PC-3 (cell line): ENCODE data around the gene DNAAF5. TPM values are rescaled to one million over a fixed set of nuclear protein-coding genes. Genes with fewer than 3 reads are reported as not detected.

Source experiments
- ATAC-seq: fragments of 200-7000 bp; cut with Tn5 transposase; 2 replicates; pipeline ENCODE4 v1.9.1; 2020; ENCODE audit warnings: mild to moderate bottlenecking, moderate library complexity
- BruUV-seq: library from RNA; stranded (reverse); fragments of 400-500 nt; replicated peaks from 2 replicates; lab custom pipeline; 2021; lab: Mats Ljungman, UMichigan
- CTCF ChIA-PET: fragments of 300-600 bp; sonication (Branson Sonifier 250); formaldehyde crosslinking; loops from one replicate; lab custom pipeline; 2022; ENCODE audit warnings: antibody characterized with exemption; lab: Charles Lee
- POLR2A ChIA-PET: fragments of 300-600 bp; sonication (Branson Sonifier 250); formaldehyde crosslinking; loops from one replicate; lab custom pipeline; 2022; ENCODE audit warnings: antibody characterized with exemption; ENCODE audit not compliant: unreplicated experiment; lab: Charles Lee
- DNase-seq: peaks from one replicate; pipeline ENCODE4 v3.0.0-alpha.2; 2015
- H2AFZ ChIP-seq: fragments of 300-600 bp; sonication (generic); 2 replicates; pipeline ENCODE4 v1.6.0; 2016; ENCODE audit warnings: antibody characterized with exemption, low read length
- H3F3A ChIP-seq: fragments of 300-600 bp; sonication (generic); one replicate; pipeline ENCODE4 v1.6.0; 2017; ENCODE audit warnings: antibody characterized with exemption, low read length, control low read depth, mild to moderate bottlenecking; ENCODE audit not compliant: unreplicated experiment
- H3K27ac ChIP-seq: fragments of 300-600 bp; sonication (generic); 2 replicates; pipeline ENCODE4 v1.5.1; 2016; ENCODE audit warnings: mild to moderate bottlenecking, low read length
- H3K27me3 ChIP-seq: fragments of 300-600 bp; sonication (generic); 2 replicates; pipeline ENCODE4 v1.6.1; 2016; ENCODE audit warnings: low read length, mixed read lengths
- H3K36me3 ChIP-seq: fragments of 300-600 bp; sonication (generic); 2 replicates; pipeline ENCODE4 v1.6.1; 2016; ENCODE audit warnings: low read depth, mixed run types, low read length, mixed read lengths
- H3K4me1 ChIP-seq: fragments of 300-600 bp; sonication (generic); 2 replicates; pipeline ENCODE4 v1.5.1; 2016; ENCODE audit warnings: low read length; ENCODE audit not compliant: insufficient read depth
- H3K4me2 ChIP-seq: fragments of 300-600 bp; sonication (generic); 2 replicates; pipeline ENCODE4 v1.6.0; 2016; ENCODE audit warnings: low read length
- H3K4me3 ChIP-seq: fragments of 300-600 bp; sonication (generic); 2 replicates; pipeline ENCODE4 v1.5.1; 2016; ENCODE audit warnings: mild to moderate bottlenecking, low read length, mixed read lengths
- H3K79me2 ChIP-seq: fragments of 300-600 bp; sonication (generic); 2 replicates; pipeline ENCODE4 v1.6.1; 2017; ENCODE audit warnings: low read length, mixed read lengths
- H3K9ac ChIP-seq: fragments of 300-600 bp; sonication (generic); 2 replicates; pipeline ENCODE4 v1.6.0; 2016; ENCODE audit warnings: mild to moderate bottlenecking, low read length
- H3K9me2 ChIP-seq: fragments of 300-600 bp; sonication (generic); replicated peaks from 2 replicates; pipeline ENCODE4 v1.6.1; 2016; ENCODE audit warnings: mixed run types, low read length, mixed read lengths
- H3K9me3 ChIP-seq: fragments of 300-600 bp; sonication (generic); 2 replicates; pipeline ENCODE4 v1.6.1; 2016; ENCODE audit warnings: low read length, mixed read lengths
- H4K20me1 ChIP-seq: fragments of 300-600 bp; sonication (generic); 2 replicates; pipeline ENCODE4 v1.6.1; 2016; ENCODE audit warnings: low read length, mixed read lengths
- CTCF ChIP-seq: fragments of 300-600 bp; sonication (generic); conservative IDR thresholded peaks from 2 replicates; pipeline ENCODE4 v1.5.1; 2017; ENCODE audit warnings: antibody characterized with exemption, low read depth, mild to moderate bottlenecking, low read length
- EZH2 ChIP-seq: fragments of 300-600 bp; sonication (generic); IDR thresholded peaks from one replicate; pipeline ENCODE4 v1.6.1; 2017; ENCODE audit warnings: antibody characterized with exemption, mild to moderate bottlenecking, low read length; ENCODE audit not compliant: unreplicated experiment
- EZH2phosphoT487 ChIP-seq: fragments of 300-600 bp; sonication (generic); IDR thresholded peaks from 2 replicates; pipeline ENCODE4 v1.6.1; 2018; ENCODE audit warnings: mild to moderate bottlenecking, antibody characterized with exemption, low read length, borderline replicate concordance
- intact Hi-C: fragments of 100-400 bp; cut with micrococcal nuclease; formaldehyde crosslinking; loops from 2 replicates; pipeline ENCODE4 v1.9.0; 2023
- total RNA-seq: library from RNA; depleted of rRNA; stranded (reverse); fragments of >200 nt; gene quantifications from 2 replicates; pipeline ENCODE4 v1.2.3, GENCODE V29; 2014; rRNA removed

The DNAAF5 gene
- total RNA-seq, 1 experiment from 2014 or later = 66.3 TPM

GRCh38 chr7:835021-835420, 108.5 kb downstream of the DNAAF5 start:
- Histone ChIP-seq H3K4me1 (peaks cover 56% of the 10 kb centered on the region), H3K4me3 (no peak overlapping the region), H3K9ac (no peak overlapping the region), H3K36me3 (peaks cover 18% of the 10 kb centered on the region), H3K9me3 (no peaks in the 10 kb centered on the region), H3K27ac (peak overlapping the region; percentile 86), H3K79me2 (peaks cover 77% of the 10 kb centered on the region), H3K9me2 (no peaks in the 10 kb centered on the region), H4K20me1 (no peaks in the 10 kb centered on the region), H2AFZ (no peak overlapping the region), H3F3A (no peaks in the 10 kb centered on the region), H3K27me3 (no peaks in the 10 kb centered on the region), H3K4me2 (no peak overlapping the region)
- POLR2A ChIA-PET = no interaction called here
- BruUV-seq = no TSS peak
- intact Hi-C loops = no loop called here
- DNase-seq (no peak), ATAC-seq (no peak)
- no peak for TF ChIP-seq EZH2phosphoT487
- no peak for TF ChIP-seq CTCF
- TF ChIP-seq EZH2 = no peak
- CTCF ChIA-PET = no interaction called here

- H3K27me3 ChIP-seq = no peaks in the 10 kb centered on the region
- peaks cover 20% of the 10 kb centered on the region for H3K36me3 ChIP-seq
- H3K4me3 ChIP-seq = peak overlapping the region; percentile 10; the same call in 1 of the 2 replicates
- H3K9me2 ChIP-seq = no peaks in the 10 kb centered on the region
- DNase-seq = peak; percentile 73
- H3K4me1 ChIP-seq = peaks cover 49% of the 10 kb centered on the region
- ATAC-seq = peak; percentile 46
- peak overlapping the region; percentile 50 for H3K4me2 ChIP-seq
- intact Hi-C loops = loop anchor here (1.0 kb wide), 2 partner anchors 38 to 49 kb away; no protein-coding TSS in a partner anchor
- peaks cover 73% of the 10 kb centered on the region for H3K79me2 ChIP-seq
- no peak overlapping the region for H2AFZ ChIP-seq
- ChIA-PET CTCF (interaction anchor here (0.5 to 1.1 kb wide), 7 partner anchors 18 to 357 kb away, joined by 3 to 15 read pairs (median 6); no protein-coding TSS in a partner anchor), POLR2A (interaction anchor here (1.0 kb wide), 2 partner anchors 19 to 21 kb away, joined by 3 to 5 read pairs; no protein-coding TSS in a partner anchor)
- BruUV-seq = no TSS peak
- no peaks in the 10 kb centered on the region for H3K9me3 ChIP-seq
- H3K9ac ChIP-seq = peak overlapping the region; percentile 48
- H3K27ac ChIP-seq = peak overlapping the region; percentile 86
- no peaks in the 10 kb centered on the region for H3F3A ChIP-seq
- TF ChIP-seq CTCF (no peak), EZH2phosphoT487 (no peak), EZH2 (no peak)
- no peaks in the 10 kb centered on the region for H4K20me1 ChIP-seq
Measured at GRCh38 chr7:835485-836401, 109.2 kb downstream of the DNAAF5 start.

Other genes with a start within 250 kb of the DNAAF5 start
- 16.1 and 18.4 TPM in 2 replicates for gene PDGFA, start 206.9 kb upstream of the DNAAF5 start, total RNA-seq
- 15.6 and 19.1 TPM in 2 replicates for gene PRKAR1B, start 582 bp downstream of the DNAAF5 start, total RNA-seq
- gene SUN1, start 105.8 kb downstream of the DNAAF5 start, total RNA-seq = 92.5 and 100 TPM in 2 replicates
- 96.7 and 115 TPM in 2 replicates for gene GET4, start 149.9 kb downstream of the DNAAF5 start, total RNA-seq
- 31.2 and 36.4 TPM in 2 replicates for gene ADAP1, start 228.0 kb downstream of the DNAAF5 start, total RNA-seq
- gene COX19, start 248.8 kb downstream of the DNAAF5 start, total RNA-seq = 11.6 and 12.4 TPM in 2 replicates